ENCODE measurements around the gene HOTAIR.

The HOTAIR gene

DNA sequence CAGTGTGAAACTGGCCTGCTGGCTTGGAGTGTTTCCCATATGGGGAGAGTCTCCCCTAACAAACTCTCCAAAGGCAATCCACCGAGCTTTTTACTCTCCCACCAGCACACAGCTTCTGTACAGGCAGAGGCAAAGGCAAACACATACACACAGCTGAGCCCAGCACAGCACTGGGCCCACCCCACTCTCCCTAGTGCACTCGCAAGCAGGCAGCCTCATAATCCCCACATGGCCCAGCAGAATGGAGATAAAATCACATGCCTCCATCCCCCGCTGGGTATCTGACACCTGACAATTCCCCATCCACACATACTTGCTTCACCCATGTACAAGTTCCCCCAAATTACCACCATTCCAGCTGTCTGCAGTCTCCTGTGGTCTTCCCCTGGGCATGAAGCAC lies 16.6 kb downstream of the HOTAIR start:
- H3K9me3 ChIP-seq (replicated peaks; ENCODE audit: insufficient read depth, low read length): no peaks in the 10 kb centered on the region
- H2AFZ ChIP-seq (ENCODE audit: low read length): no peak overlapping the region
- no peaks in the 10 kb centered on the region for H3K36me3 ChIP-seq (replicated peaks; ENCODE audit: insufficient read depth, low read length)
- TF ChIP-seq EZH2 (optimal IDR thresholded peaks at IDR 0.05; ENCODE audit: low read depth, low read length) (no peak), EZH2phosphoT487 (IDR thresholded peaks at IDR 0.05; ENCODE audit: low read length) (no peak)
- TF ChIP-seq, protein P1, sequence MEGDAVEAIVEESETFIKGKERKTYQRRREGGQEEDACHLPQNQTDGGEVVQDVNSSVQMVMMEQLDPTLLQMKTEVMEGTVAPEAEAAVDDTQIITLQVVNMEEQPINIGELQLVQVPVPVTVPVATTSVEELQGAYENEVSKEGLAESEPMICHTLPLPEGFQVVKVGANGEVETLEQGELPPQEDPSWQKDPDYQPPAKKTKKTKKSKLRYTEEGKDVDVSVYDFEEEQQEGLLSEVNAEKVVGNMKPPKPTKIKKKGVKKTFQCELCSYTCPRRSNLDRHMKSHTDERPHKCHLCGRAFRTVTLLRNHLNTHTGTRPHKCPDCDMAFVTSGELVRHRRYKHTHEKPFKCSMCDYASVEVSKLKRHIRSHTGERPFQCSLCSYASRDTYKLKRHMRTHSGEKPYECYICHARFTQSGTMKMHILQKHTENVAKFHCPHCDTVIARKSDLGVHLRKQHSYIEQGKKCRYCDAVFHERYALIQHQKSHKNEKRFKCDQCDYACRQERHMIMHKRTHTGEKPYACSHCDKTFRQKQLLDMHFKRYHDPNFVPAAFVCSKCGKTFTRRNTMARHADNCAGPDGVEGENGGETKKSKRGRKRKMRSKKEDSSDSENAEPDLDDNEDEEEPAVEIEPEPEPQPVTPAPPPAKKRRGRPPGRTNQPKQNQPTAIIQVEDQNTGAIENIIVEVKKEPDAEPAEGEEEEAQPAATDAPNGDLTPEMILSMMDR (IDR thresholded peaks at IDR 0.05; ENCODE audit: low read length): no peak
- no peaks in the 10 kb centered on the region for H3K9me2 ChIP-seq (replicated peaks; ENCODE audit: insufficient read depth, low read length)
- no peaks in the 10 kb centered on the region for H4K20me1 ChIP-seq (ENCODE audit: insufficient read depth, low read length)
- no peak overlapping the region for H3K27ac ChIP-seq (ENCODE audit: low read length)
- peaks cover 99% of the 10 kb centered on the region for H3K27me3 ChIP-seq (replicated peaks; ENCODE audit: insufficient read depth, low read length)
- no peak overlapping the region for H3K9ac ChIP-seq (ENCODE audit: low read length)
- H3K79me2 ChIP-seq (ENCODE audit: low read length): no peaks in the 10 kb centered on the region
- H3K4me3 ChIP-seq (ENCODE audit: low read length): no peak overlapping the region
- H3K4me2 ChIP-seq (ENCODE audit: low read depth, low read length): no peak overlapping the region
- 0 out of 2 replicates have a peak, but pooled peaks cover 5% of the 10 kb centered on the region for H3K4me1 ChIP-seq (ENCODE audit: low read length)
- no peak for DNase-seq
- H3F3A ChIP-seq (ENCODE audit: insufficient read depth, low read length): no peaks in the 10 kb centered on the region

DNA sequence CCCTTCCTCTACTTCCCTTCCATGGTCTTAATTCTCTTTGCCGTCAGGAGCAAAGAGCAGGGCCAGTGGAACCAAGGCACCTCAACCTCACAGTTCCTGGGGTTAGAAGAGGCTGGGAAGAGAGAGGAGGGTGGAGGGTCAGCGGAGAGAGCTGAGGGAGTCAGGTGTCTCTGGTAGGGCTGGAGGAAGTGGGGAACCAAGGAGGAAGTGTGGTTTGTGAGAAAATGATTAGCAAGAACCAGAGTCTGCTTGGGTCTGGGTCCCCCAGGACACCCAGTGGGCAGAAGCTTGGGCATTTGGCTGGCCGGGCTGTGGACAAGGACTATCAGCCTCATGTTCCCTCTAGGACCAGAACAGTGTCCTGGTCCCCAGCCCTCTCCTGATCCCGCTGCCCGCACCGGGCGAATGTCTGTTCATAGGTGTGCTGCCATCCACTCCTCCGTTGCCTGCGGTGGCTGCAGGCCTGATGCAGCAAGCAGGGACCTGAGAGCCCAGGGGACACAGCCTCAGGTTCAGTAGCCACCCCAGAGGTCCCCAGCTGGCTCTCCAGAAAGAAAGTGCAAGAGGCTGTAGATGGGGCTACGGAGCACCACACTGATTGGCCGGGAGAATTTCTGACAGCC lies 17.7 kb downstream of the HOTAIR start:
- TF ChIP-seq EZH2 (optimal IDR thresholded peaks at IDR 0.05; ENCODE audit: low read depth, low read length): no peak
- TF ChIP-seq EZH2phosphoT487 (IDR thresholded peaks at IDR 0.05; ENCODE audit: low read length): no peak
- TF ChIP-seq, protein P1 (IDR thresholded peaks at IDR 0.05; ENCODE audit: low read length): no peak
- H3K4me2 ChIP-seq (ENCODE audit: low read depth, low read length): no peak overlapping the region
- H3K27me3 ChIP-seq (replicated peaks; ENCODE audit: insufficient read depth, low read length): peaks cover 99% of the 10 kb centered on the region
- H4K20me1 ChIP-seq (ENCODE audit: insufficient read depth, low read length): no peaks in the 10 kb centered on the region
- no peak overlapping the region for H2AFZ ChIP-seq (ENCODE audit: low read length)
- H3K9ac ChIP-seq (ENCODE audit: low read length): no peak overlapping the region
- H3K9me3 ChIP-seq (replicated peaks; ENCODE audit: insufficient read depth, low read length): no peaks in the 10 kb centered on the region
- no peak overlapping the region for H3K4me3 ChIP-seq (ENCODE audit: low read length)
- H3K4me1 ChIP-seq (ENCODE audit: low read length): 0 out of 2 replicates have a peak, but pooled peaks cover 5% of the 10 kb centered on the region
- H3K79me2 ChIP-seq (ENCODE audit: low read length): no peaks in the 10 kb centered on the region
- no peaks in the 10 kb centered on the region for H3K36me3 ChIP-seq (replicated peaks; ENCODE audit: insufficient read depth, low read length)
- DNase-seq: no peak
- H3K27ac ChIP-seq (ENCODE audit: low read length): no peak overlapping the region
- no peaks in the 10 kb centered on the region for H3F3A ChIP-seq (ENCODE audit: insufficient read depth, low read length)
- no peaks in the 10 kb centered on the region for H3K9me2 ChIP-seq (replicated peaks; ENCODE audit: insufficient read depth, low read length)

DNA sequence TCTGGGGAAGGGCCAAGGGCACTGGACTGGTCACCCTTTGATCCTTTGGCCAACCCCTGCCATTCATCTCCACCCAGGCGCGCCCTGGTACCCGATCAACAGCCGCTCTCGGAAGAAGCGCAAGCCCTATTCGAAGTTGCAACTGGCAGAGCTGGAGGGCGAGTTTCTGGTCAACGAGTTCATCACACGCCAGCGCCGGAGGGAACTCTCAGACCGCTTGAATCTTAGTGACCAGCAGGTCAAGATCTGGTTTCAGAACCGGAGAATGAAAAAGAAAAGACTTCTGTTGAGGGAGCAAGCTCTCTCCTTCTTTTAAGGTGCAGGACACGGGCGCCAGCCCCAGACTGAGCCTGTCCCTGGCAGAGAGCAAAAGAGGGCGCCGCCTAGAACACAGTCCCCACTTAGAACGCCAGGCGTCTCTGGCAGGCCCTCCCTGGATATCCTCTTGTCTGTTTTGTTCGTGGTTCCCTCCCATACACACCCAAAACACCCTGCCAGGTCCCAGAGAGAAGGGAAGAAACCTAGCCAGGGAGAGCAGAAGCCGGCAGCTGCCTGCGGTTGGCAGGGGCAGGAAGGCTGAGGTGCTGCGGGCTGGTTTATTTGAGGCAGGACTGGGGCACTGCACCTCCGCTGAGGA lies 18.4 kb downstream of the HOTAIR start:
- Histone ChIP-seq H3K36me3 (replicated peaks; ENCODE audit: insufficient read depth, low read length) (no peaks in the 10 kb centered on the region), H3K4me3 (ENCODE audit: low read length) (no peak overlapping the region), H3K27me3 (replicated peaks; ENCODE audit: insufficient read depth, low read length) (peaks cover 99% of the 10 kb centered on the region), H3K9me2 (replicated peaks; ENCODE audit: insufficient read depth, low read length) (no peaks in the 10 kb centered on the region), H3K4me1 (ENCODE audit: low read length) (0 out of 2 replicates have a peak, but pooled peaks cover 5% of the 10 kb centered on the region), H3K9ac (ENCODE audit: low read length) (no peak overlapping the region), H3K27ac (ENCODE audit: low read length) (no peak overlapping the region), H4K20me1 (ENCODE audit: insufficient read depth, low read length) (no peaks in the 10 kb centered on the region), H3F3A (ENCODE audit: insufficient read depth, low read length) (no peaks in the 10 kb centered on the region), H3K9me3 (replicated peaks; ENCODE audit: insufficient read depth, low read length) (no peaks in the 10 kb centered on the region), H3K79me2 (ENCODE audit: low read length) (no peaks in the 10 kb centered on the region), H2AFZ (ENCODE audit: low read length) (no peak overlapping the region), H3K4me2 (ENCODE audit: low read depth, low read length) (no peak overlapping the region)
- TF ChIP-seq EZH2 (optimal IDR thresholded peaks at IDR 0.05; ENCODE audit: low read depth, low read length): no peak
- TF ChIP-seq, protein P1 (IDR thresholded peaks at IDR 0.05; ENCODE audit: low read length): no peak
- TF ChIP-seq EZH2phosphoT487 (IDR thresholded peaks at IDR 0.05; ENCODE audit: low read length): no peak
- DNase-seq: no peak

Data from MM.1S (cell line).